ENCODE data around the gene UPF1.
A peak's percentile ranks its signal among the peaks of the same experiment; 100 is the strongest.

Gene UPF1

GRCh38 chr19:18844806-18845329, 13.1 kb downstream of the UPF1 start:
- Mint-ChIP-seq H3K36me3 (peaks cover 4% of the 10 kb centered on the region), H3K4me3 (peak overlapping the region; percentile 51), H3K9me3 (no peaks in the 10 kb centered on the region), H3K27me3 (no peaks in the 10 kb centered on the region), H3K4me1 (peaks cover 81% of the 10 kb centered on the region), H3K27ac (no peak overlapping the region)

- no peaks in the 10 kb centered on the region for H3K27me3 Mint-ChIP-seq
- H3K9me3 Mint-ChIP-seq = no peaks in the 10 kb centered on the region
- H3K36me3 Mint-ChIP-seq = peaks cover 4% of the 10 kb centered on the region
- H3K4me1 Mint-ChIP-seq = peaks cover 70% of the 10 kb centered on the region
- no peak overlapping the region for H3K4me3 Mint-ChIP-seq
- H3K27ac Mint-ChIP-seq = no peak overlapping the region
Observed at GRCh38 chr19:18845961-18846360, 14.2 kb downstream of the UPF1 start.

GRCh38 chr19:18846862-18847548, 15.2 kb downstream of the UPF1 start:
- H3K36me3 Mint-ChIP-seq = peaks cover 3% of the 10 kb centered on the region
- peak overlapping the region; percentile 23 for H3K27ac Mint-ChIP-seq
- peaks cover 60% of the 10 kb centered on the region for H3K4me1 Mint-ChIP-seq

GRCh38 chr19:18847549-18848463, 16.0 kb downstream of the UPF1 start:
- Mint-ChIP-seq H3K4me1 (peaks cover 55% of the 10 kb centered on the region), H3K4me3 (no peak overlapping the region), H3K27ac (no peak overlapping the region), H3K27me3 (no peaks in the 10 kb centered on the region), H3K36me3 (peaks cover 3% of the 10 kb centered on the region), H3K9me3 (no peaks in the 10 kb centered on the region)

More at GRCh38 chr19:18846862-18847548, 15.2 kb downstream of the UPF1 start:
- H3K4me3 Mint-ChIP-seq = peak overlapping the region; percentile 77
- H3K27me3 Mint-ChIP-seq = no peaks in the 10 kb centered on the region
- H3K9me3 Mint-ChIP-seq = no peaks in the 10 kb centered on the region

- Mint-ChIP-seq H3K4me3 (no peak overlapping the region), H3K4me1 (peaks cover 43% of the 10 kb centered on the region), H3K27ac (no peak overlapping the region), H3K27me3 (no peaks in the 10 kb centered on the region), H3K36me3 (peaks cover 5% of the 10 kb centered on the region), H3K9me3 (no peaks in the 10 kb centered on the region)
Observed at GRCh38 chr19:18848878-18849661, 17.3 kb downstream of the UPF1 start.

GRCh38 chr19:18849838-18850400, 18.2 kb downstream of the UPF1 start:
- Mint-ChIP-seq H3K27ac (no peak overlapping the region), H3K9me3 (no peaks in the 10 kb centered on the region), H3K4me1 (peaks cover 34% of the 10 kb centered on the region), H3K4me3 (no peak overlapping the region), H3K27me3 (no peaks in the 10 kb centered on the region), H3K36me3 (peaks cover 5% of the 10 kb centered on the region)

- Mint-ChIP-seq H3K9me3 (no peaks in the 10 kb centered on the region), H3K4me3 (no peak overlapping the region), H3K36me3 (peaks cover 8% of the 10 kb centered on the region), H3K4me1 (peaks cover 27% of the 10 kb centered on the region), H3K27me3 (no peaks in the 10 kb centered on the region), H3K27ac (no peak overlapping the region)
Observed at GRCh38 chr19:18850471-18851375, 19.0 kb downstream of the UPF1 start.

GRCh38 chr19:18851673-18852325, 20.0 kb downstream of the UPF1 start:
- H3K4me1 Mint-ChIP-seq = peaks cover 16% of the 10 kb centered on the region
- H3K27me3 Mint-ChIP-seq = no peaks in the 10 kb centered on the region
- H3K9me3 Mint-ChIP-seq = no peaks in the 10 kb centered on the region
- H3K4me3 Mint-ChIP-seq = no peak overlapping the region
- H3K36me3 Mint-ChIP-seq = peaks cover 8% of the 10 kb centered on the region
- H3K27ac Mint-ChIP-seq = no peak overlapping the region

GRCh38 chr19:18852648-18853047, 20.9 kb downstream of the UPF1 start:
- Mint-ChIP-seq H3K4me1 (peaks cover 8% of the 10 kb centered on the region), H3K27ac (no peak overlapping the region), H3K36me3 (peaks cover 8% of the 10 kb centered on the region), H3K9me3 (no peaks in the 10 kb centered on the region), H3K27me3 (no peaks in the 10 kb centered on the region), H3K4me3 (no peak overlapping the region)

GRCh38 chr19:18853755-18854427, 22.1 kb downstream of the UPF1 start:
- H3K9me3 Mint-ChIP-seq = no peaks in the 10 kb centered on the region
- H3K27ac Mint-ChIP-seq = no peak overlapping the region
- peaks cover 2% of the 10 kb centered on the region for H3K4me1 Mint-ChIP-seq
- no peaks in the 10 kb centered on the region for H3K27me3 Mint-ChIP-seq
- no peak overlapping the region for H3K4me3 Mint-ChIP-seq
- H3K36me3 Mint-ChIP-seq = peaks cover 8% of the 10 kb centered on the region

- H3K27me3 Mint-ChIP-seq = no peaks in the 10 kb centered on the region
- H3K4me3 Mint-ChIP-seq = no peak overlapping the region
- peaks cover 6% of the 10 kb centered on the region for H3K36me3 Mint-ChIP-seq
- no peaks in the 10 kb centered on the region for H3K9me3 Mint-ChIP-seq
- no peak overlapping the region for H3K27ac Mint-ChIP-seq
- H3K4me1 Mint-ChIP-seq = no peaks in the 10 kb centered on the region
Observed at GRCh38 chr19:18854982-18855381, 23.2 kb downstream of the UPF1 start.

GRCh38 chr19:18855647-18856384, 24.1 kb downstream of the UPF1 start:
- Mint-ChIP-seq H3K27ac (no peak overlapping the region), H3K4me1 (no peaks in the 10 kb centered on the region), H3K9me3 (no peaks in the 10 kb centered on the region), H3K4me3 (no peak overlapping the region), H3K36me3 (peaks cover 9% of the 10 kb centered on the region), H3K27me3 (no peaks in the 10 kb centered on the region)

Measured in activated naive CD4-positive, alpha-beta T cell treated with anti-CD3 and anti-CD28 coated beads, Interleukin-2, amount 50 U/mL, for 24 hours (primary cell).